Neural crest cell (in vitro differentiated cells): ENCODE data around the gene TSPAN14. TPM values are rescaled to one million over a fixed set of nuclear protein-coding genes. Genes with fewer than 3 reads are reported as not detected.

ENCODE experiments used
- DNase-seq: peaks from one replicate; pipeline ENCODE4 v3.0.0; 2021; ENCODE audit warnings: low read depth, mixed read lengths, low spot score
- H3K27ac Mint-ChIP-seq: one replicate; pipeline ENCODE4 v1.8.0; 2021; ENCODE audit warnings: mild to moderate bottlenecking, mixed read lengths; ENCODE audit not compliant: unreplicated experiment
- H3K27me3 Mint-ChIP-seq: 2 replicates; pipeline ENCODE4 v1.8.0; 2021; ENCODE audit warnings: low read depth, mild to moderate bottlenecking, mixed read lengths
- H3K36me3 Mint-ChIP-seq: 2 replicates; pipeline ENCODE4 v1.8.0; 2021; ENCODE audit warnings: low read depth, mild to moderate bottlenecking, mixed read lengths
- H3K4me1 Mint-ChIP-seq: 2 replicates; pipeline ENCODE4 v1.8.0; 2021; ENCODE audit warnings: mixed read lengths
- H3K4me3 Mint-ChIP-seq: one replicate; pipeline ENCODE4 v1.8.0; 2021; ENCODE audit warnings: mild to moderate bottlenecking, mixed read lengths
- H3K9me3 Mint-ChIP-seq: 2 replicates; pipeline ENCODE4 v1.8.0; 2021; ENCODE audit warnings: mixed read lengths
- total RNA-seq: library from RNA; stranded (reverse); gene quantifications from 2 replicates; pipeline ENCODE4 v1.2.1, GENCODE V29; 2021
- TF ChIP-seq, protein P1 (sequence below): fragments of 200-600 bp; sonication (generic); conservative IDR thresholded peaks from 2 replicates; pipeline ENCODE4 v1.5.0; 2021; ENCODE audit warnings: antibody characterized with exemption, mild to moderate bottlenecking

The TSPAN14 gene
- total RNA-seq, 1 donor from 2014 or later, result 140 TPM

- H3K4me3 Mint-ChIP-seq, result no peak overlapping the region
- TF ChIP-seq, protein P1, sequence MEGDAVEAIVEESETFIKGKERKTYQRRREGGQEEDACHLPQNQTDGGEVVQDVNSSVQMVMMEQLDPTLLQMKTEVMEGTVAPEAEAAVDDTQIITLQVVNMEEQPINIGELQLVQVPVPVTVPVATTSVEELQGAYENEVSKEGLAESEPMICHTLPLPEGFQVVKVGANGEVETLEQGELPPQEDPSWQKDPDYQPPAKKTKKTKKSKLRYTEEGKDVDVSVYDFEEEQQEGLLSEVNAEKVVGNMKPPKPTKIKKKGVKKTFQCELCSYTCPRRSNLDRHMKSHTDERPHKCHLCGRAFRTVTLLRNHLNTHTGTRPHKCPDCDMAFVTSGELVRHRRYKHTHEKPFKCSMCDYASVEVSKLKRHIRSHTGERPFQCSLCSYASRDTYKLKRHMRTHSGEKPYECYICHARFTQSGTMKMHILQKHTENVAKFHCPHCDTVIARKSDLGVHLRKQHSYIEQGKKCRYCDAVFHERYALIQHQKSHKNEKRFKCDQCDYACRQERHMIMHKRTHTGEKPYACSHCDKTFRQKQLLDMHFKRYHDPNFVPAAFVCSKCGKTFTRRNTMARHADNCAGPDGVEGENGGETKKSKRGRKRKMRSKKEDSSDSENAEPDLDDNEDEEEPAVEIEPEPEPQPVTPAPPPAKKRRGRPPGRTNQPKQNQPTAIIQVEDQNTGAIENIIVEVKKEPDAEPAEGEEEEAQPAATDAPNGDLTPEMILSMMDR, result no peak
- no peak overlapping the region for H3K27ac Mint-ChIP-seq
- H3K27me3 Mint-ChIP-seq, result no peaks in the 10 kb centered on the region
- peaks cover 4% of the 10 kb centered on the region for H3K4me1 Mint-ChIP-seq
- DNase-seq, result no peak
- H3K36me3 Mint-ChIP-seq, result peaks cover 15% of the 10 kb centered on the region
- H3K9me3 Mint-ChIP-seq, result no peaks in the 10 kb centered on the region
These were observed 63.5 kb downstream of the TSPAN14 start for GRCh38 chr10:80517416-80518142.

GRCh38 chr10:80518143-80518806 lies 64.2 kb downstream of the TSPAN14 start:
- Mint-ChIP-seq H3K36me3 (peaks cover 15% of the 10 kb centered on the region), H3K9me3 (no peaks in the 10 kb centered on the region), H3K27me3 (no peaks in the 10 kb centered on the region), H3K4me3 (no peak overlapping the region), H3K27ac (no peak overlapping the region), H3K4me1 (peaks cover 4% of the 10 kb centered on the region)
- TF ChIP-seq, protein P1, result no peak
- DNase-seq, result no peak

DNA sequence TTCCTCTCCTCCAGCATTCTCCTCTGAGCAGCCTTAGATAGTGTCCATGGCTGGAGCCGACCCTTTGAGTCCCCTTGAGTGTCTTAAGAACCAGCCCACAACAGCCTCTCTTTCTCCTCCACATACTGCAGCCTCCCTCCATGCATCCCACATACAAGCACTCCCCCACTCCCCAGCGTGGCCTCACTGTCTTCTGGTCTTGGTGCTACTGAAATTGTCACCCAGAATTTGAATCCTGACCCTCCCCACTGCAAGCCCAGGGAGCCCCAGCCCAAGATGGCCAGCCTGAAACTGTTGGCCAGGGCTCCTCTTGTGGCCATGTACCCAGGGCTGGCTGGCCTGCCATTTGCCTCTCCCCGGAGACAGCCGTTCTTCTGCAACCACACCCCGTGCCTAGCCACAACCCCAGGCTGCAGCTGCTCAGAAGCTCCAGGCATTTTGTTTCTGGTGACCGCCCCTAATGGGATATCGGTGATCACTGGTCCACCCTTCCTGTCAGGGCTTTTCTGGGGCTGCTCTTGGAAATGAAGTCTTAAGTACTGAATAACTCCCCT lies 64.8 kb downstream of the TSPAN14 start:
- no peaks in the 10 kb centered on the region for H3K27me3 Mint-ChIP-seq
- TF ChIP-seq, protein P1, result no peak
- H3K9me3 Mint-ChIP-seq, result no peaks in the 10 kb centered on the region
- H3K27ac Mint-ChIP-seq, result no peak overlapping the region
- DNase-seq, result no peak
- no peak overlapping the region for H3K4me3 Mint-ChIP-seq
- H3K36me3 Mint-ChIP-seq, result peaks cover 15% of the 10 kb centered on the region
- H3K4me1 Mint-ChIP-seq, result peaks cover 4% of the 10 kb centered on the region

DNA sequence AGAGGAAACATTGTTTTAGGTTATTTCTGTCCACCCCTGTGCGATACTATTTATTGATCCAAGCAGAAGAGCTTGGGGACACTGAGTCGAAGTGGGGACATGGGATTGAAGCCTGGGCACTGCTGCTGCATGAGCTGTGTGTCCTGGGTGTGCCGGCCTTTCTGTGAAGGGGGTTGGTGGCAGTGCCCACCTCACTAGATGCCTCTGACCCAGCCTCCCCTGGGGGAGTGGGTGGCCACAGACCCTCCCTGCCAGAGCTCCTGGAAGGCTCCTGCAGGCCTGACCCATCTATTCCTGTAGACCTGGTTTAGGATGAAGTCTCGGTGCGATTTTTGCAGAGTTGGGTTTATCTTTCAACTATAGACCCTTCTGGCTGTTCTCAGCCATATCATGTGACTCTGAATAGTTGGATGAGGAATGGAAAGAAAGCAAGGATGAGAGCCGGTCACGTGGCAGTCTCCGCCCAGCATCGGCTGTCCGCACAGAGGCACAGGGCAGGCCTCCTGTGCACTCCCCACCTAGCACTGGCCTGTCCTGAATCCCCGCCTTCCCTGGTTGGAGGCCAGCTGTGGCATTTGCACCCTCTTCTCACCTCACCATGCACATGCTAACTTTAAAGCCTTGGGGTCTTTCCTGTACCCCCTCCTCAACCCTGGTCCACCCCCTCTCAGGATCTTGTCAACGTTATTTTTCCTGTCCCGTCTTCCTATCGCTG lies 66.0 kb downstream of the TSPAN14 start:
- H3K4me3 Mint-ChIP-seq, result no peak overlapping the region
- no peak overlapping the region for H3K27ac Mint-ChIP-seq
- peaks cover 4% of the 10 kb centered on the region for H3K4me1 Mint-ChIP-seq
- TF ChIP-seq, protein P1, result no peak
- H3K27me3 Mint-ChIP-seq, result no peaks in the 10 kb centered on the region
- H3K36me3 Mint-ChIP-seq, result peaks cover 9% of the 10 kb centered on the region
- DNase-seq, result no peak
- no peaks in the 10 kb centered on the region for H3K9me3 Mint-ChIP-seq

GRCh38 chr10:80520661-80521470 lies 66.8 kb downstream of the TSPAN14 start:
- no peak for DNase-seq
- no peaks in the 10 kb centered on the region for H3K27me3 Mint-ChIP-seq
- no peak overlapping the region for H3K27ac Mint-ChIP-seq
- H3K4me1 Mint-ChIP-seq, result peaks cover 4% of the 10 kb centered on the region
- TF ChIP-seq, protein P1, result no peak
- H3K36me3 Mint-ChIP-seq, result peaks cover 9% of the 10 kb centered on the region
- no peak overlapping the region for H3K4me3 Mint-ChIP-seq
- no peaks in the 10 kb centered on the region for H3K9me3 Mint-ChIP-seq
